Dendritic cell treated with granulocyte-macrophage colony-stimulating factor and Interleukin-4, amounts not matched to agents 40 ng/mL and 50 ng/mL, for 4 days (primary cell): ENCODE results near the gene SLC12A9.

Source experiments
- H3K27ac Mint-ChIP-seq: one replicate; pipeline ENCODE4 v1.8.0; 2022; ENCODE audit warnings: mild to moderate bottlenecking, mixed read lengths
- H3K27me3 Mint-ChIP-seq: one replicate; pipeline ENCODE4 v1.8.0; 2022; ENCODE audit warnings: mild to moderate bottlenecking, mixed read lengths
- H3K36me3 Mint-ChIP-seq: one replicate; pipeline ENCODE4 v1.8.0; 2022; ENCODE audit warnings: low read depth, mixed read lengths
- H3K4me1 Mint-ChIP-seq: one replicate; pipeline ENCODE4 v1.8.0; 2022; ENCODE audit warnings: low read depth, mixed read lengths
- H3K4me3 Mint-ChIP-seq: one replicate; pipeline ENCODE4 v1.8.0; 2022; ENCODE audit warnings: mild to moderate bottlenecking, moderate library complexity, mixed read lengths
- H3K9me3 Mint-ChIP-seq: one replicate; pipeline ENCODE4 v1.8.0; 2022; ENCODE audit warnings: mixed read lengths
- intact Hi-C: fragments of 100-400 bp; cut with micrococcal nuclease; formaldehyde crosslinking; loops from one replicate; pipeline ENCODE4 v1.15.0; 2022

SLC12A9 gene

DNA sequence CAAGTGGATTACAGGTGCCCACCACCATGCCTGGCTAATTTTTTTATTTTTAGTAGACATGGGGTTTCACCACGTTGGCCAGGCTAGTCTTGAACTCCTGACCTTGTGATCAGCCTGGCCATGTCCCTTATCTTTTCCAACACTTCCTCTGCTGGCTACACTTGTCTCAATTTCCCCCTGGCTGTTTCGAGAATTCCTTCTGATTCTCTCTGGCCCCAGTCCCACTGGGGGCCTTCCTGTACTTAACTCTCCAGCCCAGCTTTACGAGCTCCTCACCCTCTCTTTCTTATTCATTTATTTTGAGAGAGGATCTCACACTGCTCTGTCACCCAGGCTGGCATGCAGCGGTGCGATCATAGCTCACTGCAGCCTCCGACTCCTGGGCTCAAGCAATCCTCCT is 33.7 kb upstream of the SLC12A9 start:
- Mint-ChIP-seq H3K4me3 (no peak overlapping the region), H3K9me3 (no peaks in the 10 kb centered on the region), H3K4me1 (peaks cover 9% of the 10 kb centered on the region), H3K27me3 (peaks cover 13% of the 10 kb centered on the region), H3K27ac (peak overlapping the region; percentile 60), H3K36me3 (no peaks in the 10 kb centered on the region)
- intact Hi-C loops, result no loop called here

DNA sequence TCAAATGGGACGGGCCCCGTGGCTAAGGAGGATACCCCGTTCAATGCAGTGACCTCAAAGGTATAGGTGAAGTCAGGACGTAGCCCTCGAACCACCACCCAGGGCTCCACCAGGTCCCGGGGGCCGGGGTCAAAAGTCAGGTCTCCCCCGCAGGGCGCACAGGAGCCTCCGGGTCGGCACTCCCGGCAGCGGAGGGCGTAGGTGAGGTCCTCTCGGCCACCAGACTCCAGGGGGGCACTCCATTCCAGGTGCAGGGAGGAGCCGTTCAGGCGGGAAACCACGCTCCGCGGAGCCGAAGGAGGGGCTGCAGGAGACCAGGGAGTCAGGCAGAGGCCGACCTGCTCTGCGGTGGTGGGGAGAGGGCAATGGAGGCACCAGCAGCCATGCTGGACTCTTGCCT is 32.9 kb upstream of the SLC12A9 start:
- peak overlapping the region; percentile 60 for H3K27ac Mint-ChIP-seq
- intact Hi-C loops, result no loop called here
- no peaks in the 10 kb centered on the region for H3K9me3 Mint-ChIP-seq
- peaks cover 21% of the 10 kb centered on the region for H3K27me3 Mint-ChIP-seq
- no peaks in the 10 kb centered on the region for H3K36me3 Mint-ChIP-seq
- peaks cover 2% of the 10 kb centered on the region for H3K4me1 Mint-ChIP-seq
- H3K4me3 Mint-ChIP-seq, result no peak overlapping the region

DNA sequence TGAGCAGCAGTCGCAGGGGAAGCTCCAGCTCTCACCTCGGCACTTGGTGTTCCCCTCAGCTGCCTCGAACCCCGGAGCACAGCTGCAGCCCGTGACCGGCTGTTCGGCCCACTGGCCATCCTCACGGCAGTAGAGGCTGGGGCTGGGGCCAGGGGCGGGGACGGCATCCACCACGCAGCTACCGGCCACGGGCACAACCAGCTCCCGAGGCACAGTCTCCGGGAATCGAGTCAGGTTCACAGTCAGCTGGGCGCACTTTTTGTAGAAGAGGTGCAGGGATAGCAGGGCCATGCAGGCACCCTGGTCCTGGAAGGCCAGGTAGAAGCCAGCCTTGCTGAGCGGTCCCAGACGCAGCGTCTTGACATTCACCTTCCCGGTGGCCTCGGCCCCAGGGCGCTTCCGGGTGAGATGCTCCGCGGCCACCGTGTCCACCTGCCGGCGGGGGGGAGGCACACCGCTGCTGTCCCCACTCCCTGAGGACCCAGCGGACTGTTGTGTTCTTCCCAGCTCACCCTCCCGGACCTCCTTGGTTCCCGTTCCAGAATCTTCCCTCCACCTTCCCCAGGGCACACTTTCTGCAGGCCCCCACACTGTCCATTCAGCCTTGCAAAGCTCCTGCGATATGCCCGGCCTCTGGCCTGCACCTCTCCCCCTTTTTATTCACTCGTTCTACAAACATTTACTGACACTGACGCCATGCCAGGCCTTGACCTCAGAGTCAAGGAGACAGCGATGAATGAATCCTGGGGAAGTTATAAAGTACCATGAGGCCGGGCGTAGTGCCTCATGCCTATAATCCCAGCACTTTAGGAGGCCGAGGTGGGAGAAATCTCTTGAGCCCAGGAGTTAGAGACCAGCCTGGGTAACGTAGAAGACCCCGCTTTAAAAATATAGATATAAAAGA is 30.0 kb upstream of the SLC12A9 start:
- intact Hi-C loops, result no loop called here
- Mint-ChIP-seq H3K27me3 (peaks cover 43% of the 10 kb centered on the region), H3K4me1 (peaks cover 17% of the 10 kb centered on the region), H3K27ac (no peak overlapping the region), H3K9me3 (no peaks in the 10 kb centered on the region), H3K36me3 (no peaks in the 10 kb centered on the region), H3K4me3 (no peak overlapping the region)

DNA sequence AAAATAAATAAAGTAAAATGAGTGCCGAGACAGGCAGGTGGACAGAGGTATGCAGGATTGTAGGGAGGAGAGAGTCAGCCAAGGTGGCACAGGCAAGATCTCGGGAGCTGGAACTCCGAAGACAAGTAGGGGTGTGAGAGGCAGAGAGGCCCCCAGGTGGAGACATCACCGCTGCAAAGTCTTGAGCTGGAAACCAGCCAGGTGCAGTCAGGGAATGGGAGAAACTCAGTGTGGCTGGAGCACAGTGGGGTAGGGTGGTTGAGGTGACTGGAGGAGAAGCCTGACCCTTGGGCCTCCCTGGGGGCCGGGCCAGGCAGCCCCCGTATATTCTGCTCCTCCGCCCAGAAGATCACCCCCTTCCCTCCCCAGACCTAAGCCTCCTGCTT is 29.4 kb upstream of the SLC12A9 start:
- H3K4me3 Mint-ChIP-seq, result no peak overlapping the region
- no peaks in the 10 kb centered on the region for H3K9me3 Mint-ChIP-seq
- no peaks in the 10 kb centered on the region for H3K36me3 Mint-ChIP-seq
- intact Hi-C loops, result no loop called here
- H3K4me1 Mint-ChIP-seq, result peaks cover 23% of the 10 kb centered on the region
- peaks cover 50% of the 10 kb centered on the region for H3K27me3 Mint-ChIP-seq
- H3K27ac Mint-ChIP-seq, result no peak overlapping the region

DNA sequence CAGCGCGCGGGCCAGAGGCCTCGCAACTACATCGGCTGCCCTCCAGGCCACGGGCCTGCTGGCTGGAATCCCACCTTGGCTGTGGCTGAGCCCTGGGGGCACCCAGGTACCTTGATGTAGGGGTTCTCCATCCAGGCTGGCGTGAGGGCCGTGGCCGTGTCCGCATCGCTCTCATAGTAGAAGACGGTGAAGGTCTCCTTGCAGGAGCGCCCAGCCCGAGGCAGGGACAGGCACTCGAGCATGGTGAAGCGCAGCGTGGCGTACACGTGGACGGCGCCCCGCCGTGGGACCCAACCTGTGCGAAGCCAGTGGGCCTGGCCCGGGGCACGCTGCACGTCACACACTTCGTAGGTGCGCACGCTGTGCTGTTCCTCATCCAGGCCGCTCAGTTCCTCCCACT is 29.0 kb upstream of the SLC12A9 start:
- intact Hi-C loops, result no loop called here
- Mint-ChIP-seq H3K27ac (no peak overlapping the region), H3K9me3 (no peaks in the 10 kb centered on the region), H3K27me3 (peaks cover 54% of the 10 kb centered on the region), H3K4me1 (peaks cover 25% of the 10 kb centered on the region), H3K36me3 (no peaks in the 10 kb centered on the region), H3K4me3 (no peak overlapping the region)

DNA sequence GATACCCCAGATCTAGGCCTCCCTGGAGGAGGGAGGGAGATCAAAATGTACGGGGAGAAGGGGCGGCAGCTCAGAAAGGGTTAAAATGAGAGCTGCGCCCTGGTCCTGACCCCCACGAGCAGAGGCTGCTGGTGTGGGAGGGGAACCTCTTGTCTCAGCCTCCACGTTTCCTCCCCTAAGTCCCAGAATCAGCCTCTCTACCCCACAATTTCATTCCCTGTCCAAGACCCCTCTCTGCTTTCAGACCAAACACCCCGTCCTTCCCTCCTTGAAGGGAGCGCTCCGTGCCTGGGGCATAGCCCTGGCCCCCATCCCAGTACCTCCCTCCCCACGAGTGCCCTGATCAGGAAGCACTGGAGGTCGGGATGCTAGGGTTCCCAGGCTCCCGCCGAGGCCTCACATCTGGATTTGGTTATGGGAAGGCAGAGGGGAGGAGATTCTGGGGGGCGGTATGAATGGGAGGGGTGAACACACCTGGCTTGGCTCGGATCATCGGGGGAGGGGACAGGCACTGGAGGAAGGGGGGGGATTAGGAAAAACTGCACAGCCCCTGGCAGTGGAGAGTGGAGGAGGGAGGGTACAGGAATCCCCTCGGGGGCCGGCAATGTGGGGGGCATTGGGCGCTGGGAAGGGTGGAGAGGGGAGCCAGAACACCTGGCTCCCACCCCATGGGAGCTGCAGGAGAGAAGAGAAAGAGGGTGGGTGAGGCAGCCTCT is 27.9 kb upstream of the SLC12A9 start:
- H3K4me1 Mint-ChIP-seq, result peaks cover 25% of the 10 kb centered on the region
- H3K27me3 Mint-ChIP-seq, result peaks cover 62% of the 10 kb centered on the region
- no peak overlapping the region for H3K4me3 Mint-ChIP-seq
- no peak overlapping the region for H3K27ac Mint-ChIP-seq
- no peaks in the 10 kb centered on the region for H3K9me3 Mint-ChIP-seq
- intact Hi-C loops, result no loop called here
- H3K36me3 Mint-ChIP-seq, result no peaks in the 10 kb centered on the region

DNA sequence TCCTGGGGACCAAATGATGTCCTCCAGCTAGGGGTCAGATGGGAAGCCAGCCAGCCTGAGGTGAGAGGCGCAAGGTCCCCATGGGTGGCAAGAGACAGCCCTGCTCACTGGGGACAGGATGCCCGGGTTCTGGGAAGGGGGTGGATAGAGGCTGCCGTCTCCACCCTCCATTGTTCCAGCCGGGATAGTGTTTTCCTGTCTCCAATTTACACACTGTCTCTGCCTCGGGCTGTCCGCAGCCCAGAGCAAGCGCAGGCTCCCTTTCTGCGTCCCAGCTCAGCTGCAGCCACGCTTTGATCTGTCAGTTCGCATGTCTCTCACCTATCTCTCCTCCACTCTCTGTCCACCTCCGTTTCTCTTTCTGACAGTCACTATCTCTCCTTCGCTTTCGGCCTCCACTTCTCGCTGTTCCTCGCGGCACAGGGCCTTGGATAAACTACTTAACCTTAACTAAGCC is 27.3 kb upstream of the SLC12A9 start:
- H3K36me3 Mint-ChIP-seq, result no peaks in the 10 kb centered on the region
- H3K9me3 Mint-ChIP-seq, result no peaks in the 10 kb centered on the region
- peaks cover 66% of the 10 kb centered on the region for H3K27me3 Mint-ChIP-seq
- intact Hi-C loops, result no loop called here
- no peak overlapping the region for H3K4me3 Mint-ChIP-seq
- H3K4me1 Mint-ChIP-seq, result peaks cover 25% of the 10 kb centered on the region
- peak overlapping the region; percentile 19 for H3K27ac Mint-ChIP-seq

DNA sequence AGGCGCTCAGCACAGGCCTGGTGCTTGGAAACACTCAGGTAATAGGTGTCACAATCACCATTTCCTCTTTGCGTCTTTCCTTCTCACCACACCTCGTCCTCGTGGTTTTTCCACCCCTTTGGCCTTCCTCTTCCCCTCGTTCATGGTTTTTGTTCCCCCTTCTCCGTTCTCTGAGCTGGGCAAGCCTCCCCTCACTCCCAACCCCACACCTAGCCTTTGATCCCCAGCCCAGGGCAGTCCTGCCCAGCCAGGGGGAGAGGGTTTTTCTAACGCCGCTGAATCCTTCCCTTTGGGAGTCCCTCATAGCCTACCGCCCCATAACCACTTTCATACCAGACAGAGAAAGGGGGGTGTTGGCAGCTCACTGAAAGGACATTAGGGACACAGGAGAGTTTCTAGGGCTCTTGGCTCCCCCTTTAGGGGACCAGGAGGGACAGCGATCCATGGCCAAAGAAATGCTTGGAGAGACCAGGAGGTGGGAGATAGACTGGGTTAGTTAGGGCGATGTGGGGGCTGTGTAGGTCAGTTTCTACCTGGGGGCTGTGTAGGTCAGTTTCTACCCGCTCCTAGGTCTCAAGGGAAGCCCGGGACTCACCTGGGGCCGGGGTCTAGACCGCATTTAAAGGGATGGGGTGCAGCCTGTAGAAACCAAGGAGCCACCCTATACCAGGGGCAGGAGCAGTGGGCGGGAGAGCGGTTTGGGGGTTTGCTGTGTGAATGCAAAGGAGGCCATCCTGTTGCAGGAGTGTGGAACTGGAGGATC is 26.6 kb upstream of the SLC12A9 start:
- Mint-ChIP-seq H3K4me1 (peaks cover 25% of the 10 kb centered on the region), H3K9me3 (no peaks in the 10 kb centered on the region), H3K27ac (peak overlapping the region; percentile 19), H3K36me3 (no peaks in the 10 kb centered on the region), H3K27me3 (peaks cover 71% of the 10 kb centered on the region), H3K4me3 (peak overlapping the region; percentile 33)
- intact Hi-C loops, result no loop called here

DNA sequence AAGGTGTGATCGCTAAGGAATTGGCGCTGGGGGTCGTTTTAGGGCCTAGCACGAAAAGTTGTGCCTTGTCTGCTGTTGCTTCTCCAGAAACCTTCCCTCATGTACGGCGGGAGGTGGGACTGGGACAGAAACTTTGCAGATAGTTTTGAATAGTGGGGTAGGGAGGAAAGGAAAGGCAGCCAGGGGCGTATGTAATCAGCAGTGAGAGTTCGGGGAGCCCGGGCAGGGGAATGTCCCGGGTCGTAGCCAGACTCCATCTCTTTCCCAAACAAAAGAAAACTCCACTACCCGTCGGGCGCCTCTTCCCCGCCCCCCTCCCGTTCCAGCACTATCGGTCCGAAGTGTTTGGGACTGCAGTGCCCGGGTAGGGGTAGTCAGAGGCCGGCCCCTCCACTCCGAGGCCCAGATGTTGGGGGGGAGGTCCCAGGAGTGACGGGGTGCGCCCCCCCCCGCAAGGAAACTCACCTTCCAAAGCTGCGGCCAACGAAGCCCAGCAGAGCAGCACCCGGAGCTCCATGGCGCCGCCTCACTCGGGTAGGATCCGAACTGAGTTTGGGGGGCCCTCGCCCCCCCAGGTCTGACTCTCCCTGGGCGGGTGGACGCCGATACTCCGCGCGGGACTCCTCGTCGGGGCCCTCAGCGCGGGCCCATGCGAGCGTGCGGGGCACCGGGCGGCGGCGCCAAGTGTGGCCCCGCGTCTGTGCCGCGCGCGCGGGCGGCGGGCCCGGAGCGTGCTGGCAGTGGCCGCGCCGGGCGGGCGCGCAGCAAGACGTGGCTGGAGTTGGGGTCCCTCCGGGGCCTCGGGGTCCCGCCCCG is 25.8 kb upstream of the SLC12A9 start:
- Mint-ChIP-seq H3K27ac (no peak overlapping the region), H3K27me3 (peaks cover 76% of the 10 kb centered on the region)

DNA sequence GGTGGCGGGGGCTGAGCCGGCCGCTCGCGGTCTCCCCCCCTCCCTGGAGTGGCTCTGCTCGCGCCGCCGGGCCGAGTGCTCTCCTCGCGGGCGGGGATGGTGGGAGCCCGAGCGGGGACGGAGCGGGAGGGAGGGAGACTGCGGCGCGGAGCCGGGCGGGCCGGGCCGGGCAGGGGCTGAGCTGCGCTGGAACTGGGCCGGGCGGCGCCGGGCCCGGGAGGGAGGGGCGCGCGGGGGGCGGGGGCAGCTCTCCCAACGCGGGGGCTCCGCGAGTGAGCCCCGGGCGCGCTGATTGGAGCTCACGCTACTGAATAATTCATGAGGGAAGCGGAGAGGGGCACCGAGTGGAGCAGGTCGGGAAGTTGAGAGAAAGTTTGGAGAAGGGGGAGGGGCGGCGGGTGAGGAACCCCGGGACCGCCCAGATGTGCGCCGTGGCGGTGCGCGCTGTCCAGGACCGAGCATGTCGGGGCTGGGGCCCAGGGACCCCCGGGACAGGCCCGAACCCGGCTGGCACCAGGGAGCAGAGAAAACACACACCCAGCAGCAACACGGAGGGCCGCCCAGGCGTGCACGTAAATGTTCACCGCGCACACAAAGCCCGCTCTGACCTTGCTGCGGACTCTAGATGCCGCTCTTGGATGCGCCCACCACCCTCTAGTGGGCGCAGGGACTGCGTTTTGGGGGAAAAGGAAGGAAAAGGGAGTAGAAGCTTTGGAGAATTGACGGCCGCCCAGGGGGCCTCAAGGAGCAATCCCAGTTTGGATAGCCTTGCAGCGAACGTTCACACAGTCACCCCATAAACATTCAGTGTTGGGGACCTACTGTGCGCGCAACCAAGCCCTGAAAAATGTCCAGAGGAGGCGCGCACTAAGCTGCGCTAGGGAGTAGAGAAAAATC is 24.9 kb upstream of the SLC12A9 start, which contains the start of gene EPHB4:
Gene EPHB4 (minus strand): TSS at position 194 of the 897 bp plus-strand sequence. CDS start 493 bp downstream, outside the sequence.
- Mint-ChIP-seq H3K36me3 (no peaks in the 10 kb centered on the region), H3K4me1 (peaks cover 25% of the 10 kb centered on the region), H3K9me3 (no peaks in the 10 kb centered on the region), H3K27me3 (peaks cover 80% of the 10 kb centered on the region), H3K4me3 (peak within 1 kb of the TSS; percentile 73), H3K27ac (no peak within 1 kb of the TSS)
- intact Hi-C loops, result no loop called here

More for the DNA sequence above, 25.8 kb upstream of the SLC12A9 start:
- Mint-ChIP-seq H3K4me3 (peak overlapping the region; percentile 61), H3K9me3 (no peaks in the 10 kb centered on the region), H3K36me3 (no peaks in the 10 kb centered on the region), H3K4me1 (peaks cover 25% of the 10 kb centered on the region)
- intact Hi-C loops, result no loop called here

DNA sequence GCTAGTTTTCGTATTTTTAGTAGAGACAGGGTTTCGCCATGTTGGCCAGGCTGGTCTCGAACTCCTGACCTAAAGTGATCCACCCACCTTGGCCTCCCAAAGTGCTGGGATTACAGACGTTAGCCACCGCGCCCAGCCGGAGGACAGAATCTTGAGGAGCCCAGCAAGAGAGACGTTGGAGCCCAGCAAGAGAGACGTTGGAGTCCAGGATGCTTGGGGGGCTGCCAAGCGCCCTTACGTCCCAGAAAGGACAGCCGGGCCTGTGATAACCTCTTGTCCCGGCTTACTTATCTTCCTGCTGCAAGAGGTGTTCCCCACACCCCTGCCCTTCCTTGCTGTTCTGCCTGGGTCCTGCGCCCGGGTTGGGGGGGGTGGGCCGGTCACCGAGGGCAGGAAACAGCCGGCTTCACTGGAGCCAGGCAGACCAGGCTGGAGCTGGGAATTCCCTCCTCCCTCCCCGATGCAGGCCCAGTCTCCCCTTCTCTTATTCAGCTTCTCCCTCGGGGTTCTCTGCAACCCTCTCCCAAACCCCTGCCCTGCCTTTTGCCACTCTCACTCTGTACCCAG is 23.3 kb upstream of the SLC12A9 start:
- peaks cover 73% of the 10 kb centered on the region for H3K27me3 Mint-ChIP-seq
- intact Hi-C loops, result no loop called here
- H3K36me3 Mint-ChIP-seq, result no peaks in the 10 kb centered on the region
- H3K9me3 Mint-ChIP-seq, result no peaks in the 10 kb centered on the region
- H3K27ac Mint-ChIP-seq, result no peak overlapping the region
- H3K4me1 Mint-ChIP-seq, result peaks cover 25% of the 10 kb centered on the region
- H3K4me3 Mint-ChIP-seq, result no peak overlapping the region

DNA sequence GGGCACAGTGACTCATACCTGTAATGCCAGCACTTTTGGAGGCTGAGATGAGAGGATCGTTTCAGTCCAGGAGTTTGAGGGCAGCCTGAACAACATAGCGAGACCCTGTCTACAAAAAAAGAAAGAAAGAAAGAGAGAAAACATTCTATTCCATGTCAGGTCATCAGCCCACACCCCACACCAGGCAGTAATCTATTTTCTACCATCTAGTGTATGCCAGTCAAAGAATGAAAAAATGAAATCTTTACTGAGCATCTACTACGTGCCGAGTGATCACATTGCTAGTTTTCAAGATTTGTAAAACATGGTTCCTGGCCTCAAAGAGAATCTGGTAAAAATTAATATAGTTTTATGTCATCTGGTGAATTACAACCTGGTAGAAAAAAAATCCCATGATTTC is 22.1 kb upstream of the SLC12A9 start:
- Mint-ChIP-seq H3K36me3 (no peaks in the 10 kb centered on the region), H3K27me3 (peaks cover 61% of the 10 kb centered on the region), H3K9me3 (no peaks in the 10 kb centered on the region), H3K27ac (no peak overlapping the region), H3K4me1 (peaks cover 22% of the 10 kb centered on the region), H3K4me3 (no peak overlapping the region)
- intact Hi-C loops, result no loop called here
